ENCODE results near the gene SPATA31A5.
"Not testable (repeated sequence)": the region's sequence is repeated elsewhere in the genome, so short reads cannot be mapped to it uniquely, and the experiment has no call there.

SPATA31A5 gene

DNA sequence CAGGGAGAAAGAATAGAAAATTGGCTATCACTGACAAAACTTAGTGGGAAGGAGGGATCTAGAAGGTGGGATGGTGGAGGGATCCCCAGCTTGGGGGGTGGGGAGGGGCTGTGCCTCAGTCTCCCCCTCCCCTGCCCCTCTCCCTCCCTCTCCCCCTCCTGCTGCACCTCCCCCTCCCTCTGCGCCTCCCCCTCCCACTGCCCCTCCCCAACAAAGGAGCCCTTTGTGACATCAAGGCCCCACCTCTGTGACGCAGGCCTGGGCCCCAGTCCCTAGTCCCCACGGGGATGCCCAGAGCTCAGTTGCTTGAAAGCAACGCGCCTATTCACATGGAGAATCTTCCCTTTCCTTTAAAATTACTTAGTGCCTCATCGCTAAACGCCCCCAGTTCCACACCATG is at the start of gene SPATA31A5:
TSS of gene SPATA31A5 (plus strand) at position 301 of the 400 bp plus-strand sequence. CDS start at position 330, 29 bp downstream.
- H3K4me3 ChIP-seq (ENCODE audit: low read depth in 1 of 5, low read length in 5 of 5); H3K27me3 ChIP-seq (ENCODE audit: control insufficient read depth in 5 of 5, insufficient read depth in 4 of 5, low read length in 5 of 5); H3K27ac ChIP-seq (ENCODE audit: low read depth, low read length); H3K4me1 ChIP-seq (ENCODE audit: control insufficient read depth in 5 of 5, insufficient read depth in 5 of 5, low read length in 5 of 5); H3K36me3 ChIP-seq (ENCODE audit: control insufficient read depth in 5 of 5, insufficient read depth in 5 of 5, low read length in 5 of 5); H3K9me3 ChIP-seq (ENCODE audit: control insufficient read depth in 5 of 5, low read length in 5 of 5); H3K9ac ChIP-seq (ENCODE audit: low read length in 5 of 5): not testable (repeated sequence)

GRCh38 chr9:60962990-60963350 is 48.8 kb downstream of the SPATA31A5 start:
- not testable (repeated sequence) for H3K9ac ChIP-seq (ENCODE audit: low read length in 5 of 5); H3K4me1 ChIP-seq (ENCODE audit: control insufficient read depth in 5 of 5, insufficient read depth in 5 of 5, low read length in 5 of 5); H3K4me3 ChIP-seq (ENCODE audit: low read depth in 1 of 5, low read length in 5 of 5); H3K27ac ChIP-seq (ENCODE audit: low read depth, low read length); H3K9me3 ChIP-seq (ENCODE audit: control insufficient read depth in 5 of 5, low read length in 5 of 5); H3K27me3 ChIP-seq (ENCODE audit: control insufficient read depth in 5 of 5, insufficient read depth in 4 of 5, low read length in 5 of 5); H3K36me3 ChIP-seq (ENCODE audit: control insufficient read depth in 5 of 5, insufficient read depth in 5 of 5, low read length in 5 of 5)

DNA sequence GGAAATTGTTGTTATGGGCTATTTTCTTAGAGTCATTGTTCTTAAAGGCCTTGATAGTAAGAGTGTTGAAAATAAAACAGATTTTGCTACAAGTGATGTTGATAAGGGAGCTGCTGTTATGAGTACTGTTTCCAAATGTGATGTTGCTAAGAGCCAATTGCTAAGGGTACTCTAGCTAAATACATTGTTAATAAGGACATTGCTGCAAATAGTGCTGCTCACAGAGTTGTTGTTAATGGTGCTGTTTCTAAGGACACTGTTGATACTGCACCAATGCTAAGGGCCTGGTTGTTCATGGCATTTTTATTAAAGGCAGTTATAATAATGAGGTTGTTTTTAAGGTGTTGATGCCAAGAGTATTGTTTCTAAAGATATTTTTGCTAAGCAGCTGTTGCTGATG is 52.2 kb downstream of the SPATA31A5 start:
- H3K27me3 ChIP-seq (ENCODE audit: control insufficient read depth in 5 of 5, insufficient read depth in 4 of 5, low read length in 5 of 5); H3K9ac ChIP-seq (ENCODE audit: low read length in 5 of 5); H3K27ac ChIP-seq (ENCODE audit: low read depth, low read length); H3K4me1 ChIP-seq (ENCODE audit: control insufficient read depth in 5 of 5, insufficient read depth in 5 of 5, low read length in 5 of 5); H3K9me3 ChIP-seq (ENCODE audit: control insufficient read depth in 5 of 5, low read length in 5 of 5); H3K4me3 ChIP-seq (ENCODE audit: low read depth in 1 of 5, low read length in 5 of 5); H3K36me3 ChIP-seq (ENCODE audit: control insufficient read depth in 5 of 5, insufficient read depth in 5 of 5, low read length in 5 of 5): not testable (repeated sequence)
